Measurements from ENCODE around the gene MOSPD3.

DNA sequence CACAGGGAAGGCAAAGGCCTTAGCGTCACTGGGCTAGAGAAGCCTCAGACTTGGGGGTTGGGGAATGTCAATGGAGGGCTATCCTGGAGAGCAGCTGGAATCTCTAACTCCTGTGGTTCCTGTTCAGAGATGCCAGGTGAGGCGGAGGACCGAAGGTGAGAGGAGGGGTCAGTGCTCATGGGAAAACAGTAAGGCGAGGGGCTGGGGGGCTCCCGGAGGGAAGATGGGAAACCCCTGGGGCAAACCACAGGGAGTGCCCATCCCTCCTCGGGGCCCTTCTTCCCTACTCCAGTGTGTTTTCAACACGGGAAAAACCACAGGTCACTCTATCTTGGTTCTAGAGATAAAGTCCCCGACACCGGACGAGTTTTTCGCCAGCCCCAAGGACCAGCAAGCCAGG is 29.7 kb upstream of the MOSPD3 start:
- TF ChIP-seq, protein P1, sequence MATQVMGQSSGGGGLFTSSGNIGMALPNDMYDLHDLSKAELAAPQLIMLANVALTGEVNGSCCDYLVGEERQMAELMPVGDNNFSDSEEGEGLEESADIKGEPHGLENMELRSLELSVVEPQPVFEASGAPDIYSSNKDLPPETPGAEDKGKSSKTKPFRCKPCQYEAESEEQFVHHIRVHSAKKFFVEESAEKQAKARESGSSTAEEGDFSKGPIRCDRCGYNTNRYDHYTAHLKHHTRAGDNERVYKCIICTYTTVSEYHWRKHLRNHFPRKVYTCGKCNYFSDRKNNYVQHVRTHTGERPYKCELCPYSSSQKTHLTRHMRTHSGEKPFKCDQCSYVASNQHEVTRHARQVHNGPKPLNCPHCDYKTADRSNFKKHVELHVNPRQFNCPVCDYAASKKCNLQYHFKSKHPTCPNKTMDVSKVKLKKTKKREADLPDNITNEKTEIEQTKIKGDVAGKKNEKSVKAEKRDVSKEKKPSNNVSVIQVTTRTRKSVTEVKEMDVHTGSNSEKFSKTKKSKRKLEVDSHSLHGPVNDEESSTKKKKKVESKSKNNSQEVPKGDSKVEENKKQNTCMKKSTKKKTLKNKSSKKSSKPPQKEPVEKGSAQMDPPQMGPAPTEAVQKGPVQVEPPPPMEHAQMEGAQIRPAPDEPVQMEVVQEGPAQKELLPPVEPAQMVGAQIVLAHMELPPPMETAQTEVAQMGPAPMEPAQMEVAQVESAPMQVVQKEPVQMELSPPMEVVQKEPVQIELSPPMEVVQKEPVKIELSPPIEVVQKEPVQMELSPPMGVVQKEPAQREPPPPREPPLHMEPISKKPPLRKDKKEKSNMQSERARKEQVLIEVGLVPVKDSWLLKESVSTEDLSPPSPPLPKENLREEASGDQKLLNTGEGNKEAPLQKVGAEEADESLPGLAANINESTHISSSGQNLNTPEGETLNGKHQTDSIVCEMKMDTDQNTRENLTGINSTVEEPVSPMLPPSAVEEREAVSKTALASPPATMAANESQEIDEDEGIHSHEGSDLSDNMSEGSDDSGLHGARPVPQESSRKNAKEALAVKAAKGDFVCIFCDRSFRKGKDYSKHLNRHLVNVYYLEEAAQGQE (IDR thresholded peaks at IDR 0.05; ENCODE audit: insufficient read depth in 1 of 2, low read depth in 2 of 2, low read length in 2 of 2): no peak
- TF ChIP-seq POLR2AphosphoS5 (IDR thresholded peaks at IDR 0.05; ENCODE audit: low read depth, low read length): no peak

All from PFSK-1 (cell line).